Fibroblast of skin of left quadriceps (primary cell): ENCODE data around the gene PREX1.
A peak's percentile ranks its signal among the peaks of the same experiment; 100 is the strongest.

Experiments used
- DNase-seq, 2 experiments: peaks; one replicate each; pipeline ENCODE4 v3.0.0-alpha.2; 2013; ENCODE audit warnings: low read depth in 2 of 2

Gene PREX1

GRCh38 chr20:48638546-48638945 lies 189.3 kb downstream of the PREX1 start:
- no peak for DNase-seq

GRCh38 chr20:48637461-48637860 lies 190.3 kb downstream of the PREX1 start:
- no peak for DNase-seq

- no peak for DNase-seq
Observed at GRCh38 chr20:48636301-48636700, 191.5 kb downstream of the PREX1 start.

- DNase-seq: no peak
Observed at GRCh38 chr20:48635791-48636267, 192.0 kb downstream of the PREX1 start.

GRCh38 chr20:48635361-48635760 lies 192.4 kb downstream of the PREX1 start:
- no peak for DNase-seq

GRCh38 chr20:48634641-48635040 lies 193.2 kb downstream of the PREX1 start:
- DNase-seq: no peak

GRCh38 chr20:48633620-48634257 lies 194.1 kb downstream of the PREX1 start:
- DNase-seq: no peak

- DNase-seq: no peak
Observed at GRCh38 chr20:48632825-48633619, 194.8 kb downstream of the PREX1 start.

GRCh38 chr20:48632017-48632824 lies 195.6 kb downstream of the PREX1 start:
- no peak for DNase-seq

- peak; percentile 61 to 66 for DNase-seq
Observed at GRCh38 chr20:48631114-48632016, 196.4 kb downstream of the PREX1 start.

- no peak for DNase-seq
Observed at GRCh38 chr20:48630342-48631075, 197.3 kb downstream of the PREX1 start.

GRCh38 chr20:48629960-48630315 lies 197.9 kb downstream of the PREX1 start:
- DNase-seq: no peak

- no peak for DNase-seq
Observed at GRCh38 chr20:48629069-48629959, 198.5 kb downstream of the PREX1 start.

- DNase-seq: no peak
Observed at GRCh38 chr20:48627737-48628128, 200.1 kb downstream of the PREX1 start.

- no peak for DNase-seq
Observed at GRCh38 chr20:48626938-48627736, 200.7 kb downstream of the PREX1 start.

- DNase-seq: peak; percentile 45 to 54
Observed at GRCh38 chr20:48626226-48626937, 201.4 kb downstream of the PREX1 start.

- no peak for DNase-seq
Observed at GRCh38 chr20:48625136-48625900, 202.5 kb downstream of the PREX1 start.
